LNCAP (cell line): ENCODE results near the gene C20orf173.

Source experiments
- CTCF ChIP-seq: fragments of 450-650 bp; IDR thresholded peaks from 2 replicates; pipeline ENCODE4 v1.5.1; 2017; ENCODE audit warnings: mild to moderate bottlenecking

C20orf173 gene

GRCh38 chr20:35490736-35491181 lies 38.7 kb downstream of the C20orf173 start:
- no peak for TF ChIP-seq CTCF

- no peak for TF ChIP-seq CTCF
These were observed 39.7 kb downstream of the C20orf173 start for GRCh38 chr20:35489717-35490116.

GRCh38 chr20:35487479-35487878 lies 42.0 kb downstream of the C20orf173 start:
- no peak for TF ChIP-seq CTCF

GRCh38 chr20:35479798-35480197 lies 49.7 kb downstream of the C20orf173 start:
- no peak for TF ChIP-seq CTCF

- no peak for TF ChIP-seq CTCF
These were observed 50.5 kb downstream of the C20orf173 start for GRCh38 chr20:35478804-35479472.
